Panc1 (cell line): ENCODE results near the gene ENPEP. TPM values are rescaled to one million over a fixed set of nuclear protein-coding genes. Genes with fewer than 3 reads are reported as not detected.

Source experiments
- ATAC-seq: fragments of 200-7000 bp; cut with Tn5 transposase; 2 replicates; pipeline ENCODE4 v1.9.1; 2020; ENCODE audit warnings: mild to moderate bottlenecking, moderate library complexity
- BruUV-seq: library from RNA; stranded (reverse); fragments of 400-500 nt; replicated peaks from 2 replicates; lab custom pipeline; 2021; lab: Mats Ljungman, UMichigan
- CTCF ChIA-PET: fragments of 300-600 bp; sonication (Branson Sonifier 250); formaldehyde crosslinking; loops from one replicate; lab custom pipeline; 2022; ENCODE audit warnings: antibody characterized with exemption; lab: Charles Lee
- POLR2A ChIA-PET: fragments of 300-600 bp; sonication (Branson Sonifier 250); formaldehyde crosslinking; loops from one replicate; lab custom pipeline; 2022; ENCODE audit warnings: antibody characterized with exemption; lab: Charles Lee
- DNase-seq: peaks from one replicate; pipeline ENCODE4 v3.0.0-alpha.2; 2010; ENCODE audit warnings: low read depth, low spot score
- H3K27ac ChIP-seq: 2 replicates; pipeline ENCODE4 v1.5.1; 2011; ENCODE audit warnings: mild to moderate bottlenecking, low read length, inconsistent platforms
- H3K27me3 ChIP-seq: fragments of 200-500 bp; sonication (Bioruptor generic); 2 replicates; pipeline ENCODE4 v1.6.0; 2014; ENCODE audit warnings: low read length, inconsistent platforms; ENCODE audit not compliant: control insufficient read depth, insufficient read depth
- H3K36me3 ChIP-seq: fragments of 200-500 bp; sonication (Bioruptor generic); 2 replicates; pipeline ENCODE4 v1.5.1; 2014; ENCODE audit warnings: inconsistent platforms, mild to moderate bottlenecking, low read length, moderate library complexity; ENCODE audit not compliant: control insufficient read depth, insufficient read depth
- H3K4me1 ChIP-seq: 2 replicates; pipeline ENCODE4 v1.5.1; 2011; ENCODE audit warnings: inconsistent platforms, mild to moderate bottlenecking, low read length, moderate library complexity; ENCODE audit not compliant: control insufficient read depth, insufficient read depth
- H3K4me3 ChIP-seq, 2 experiments: 2 replicates each; pipeline ENCODE4 v1.5.1; 2011 to 2012; ENCODE audit warnings: low read depth in 2 of 2, low read length in 2 of 2, mild to moderate bottlenecking in 2 of 2, inconsistent platforms in 1 of 2, moderate library complexity in 1 of 2
- H3K9me3 ChIP-seq: fragments of 200-500 bp; sonication (Bioruptor generic); 2 replicates; pipeline ENCODE4 v1.5.1; 2014; ENCODE audit warnings: low read depth, mild to moderate bottlenecking, inconsistent platforms, low read length, moderate library complexity; ENCODE audit not compliant: control insufficient read depth, insufficient read depth
- CTCF ChIP-seq: fragments of 450-650 bp; IDR thresholded peaks from 2 replicates; pipeline ENCODE4 v1.5.1; 2017; ENCODE audit warnings: mild to moderate bottlenecking
- POLR2AphosphoS5 ChIP-seq: IDR thresholded peaks from 2 replicates; pipeline ENCODE4 v1.6.1; 2012; ENCODE audit warnings: mild to moderate bottlenecking, low read depth, low read length, moderate library complexity
- REST ChIP-seq, 2 experiments: IDR thresholded peaks; 2 replicates each; pipeline ENCODE4 v1.6.1; 2011 to 2012; ENCODE audit warnings: low read depth in 2 of 2, control low read depth in 1 of 2, low read length in 1 of 2, mild to moderate bottlenecking in 1 of 2, moderate library complexity in 1 of 2; ENCODE audit not compliant: insufficient read depth in 1 of 2
- SIN3A ChIP-seq: IDR thresholded peaks from 2 replicates; pipeline ENCODE4 v1.6.1; 2012; ENCODE audit warnings: low read depth, mild to moderate bottlenecking, low read length, moderate library complexity, borderline replicate concordance; ENCODE audit not compliant: insufficient read depth
- TCF7L2 ChIP-seq: IDR thresholded peaks from 2 replicates; pipeline ENCODE4 v1.6.1; 2011; ENCODE audit warnings: mild to moderate bottlenecking, low read depth, low read length, inconsistent platforms
- in situ Hi-C: cut with HindIII; loops from 2 replicates; pipeline ENCODE4 v1.10.0; 2016; ENCODE audit warnings: low sequenced_read_pairs, low pct_unique_long_range_greater_than_20kb
- intact Hi-C: fragments of 100-400 bp; cut with micrococcal nuclease; formaldehyde crosslinking; loops from one replicate; pipeline ENCODE4 v1.10.0; 2022; ENCODE audit not compliant: unreplicated experiment
- total RNA-seq: library from RNA; stranded (reverse); gene quantifications from one replicate; pipeline ENCODE4 v1.2.1, GENCODE V29; 2021; ENCODE audit not compliant: unreplicated experiment

Gene ENPEP
- total RNA-seq, 1 experiment from 2014 or later: not detected

GRCh38 chr4:110587666-110588285 is 111.8 kb downstream of the ENPEP start:
- ChIA-PET CTCF (no interaction called here), POLR2A (no interaction called here)
- H3K36me3 ChIP-seq: no peaks in the 10 kb centered on the region
- in situ Hi-C loops: no loop called here
- DNase-seq (no peak), ATAC-seq (no peak)
- intact Hi-C loops: no loop called here
- BruUV-seq: no TSS peak
- no peaks in the 10 kb centered on the region for H3K9me3 ChIP-seq
- no peak for TF ChIP-seq REST (IDR thresholded peaks at IDR 0.05; ENCODE audit: insufficient read depth in 1 of 2, low read depth in 2 of 2, low read length in 1 of 2)
- TF ChIP-seq POLR2AphosphoS5: no peak
- no peak for TF ChIP-seq CTCF
- no peak for TF ChIP-seq SIN3A
- no peak for TF ChIP-seq TCF7L2
- no peak overlapping the region for H3K4me3 ChIP-seq
- no peaks in the 10 kb centered on the region for H3K4me1 ChIP-seq
- H3K27ac ChIP-seq: no peak overlapping the region
- H3K27me3 ChIP-seq: no peaks in the 10 kb centered on the region

GRCh38 chr4:110589297-110589696 is 113.3 kb downstream of the ENPEP start:
- BruUV-seq: no TSS peak
- Histone ChIP-seq H3K36me3 (no peaks in the 10 kb centered on the region), H3K4me1 (no peaks in the 10 kb centered on the region), H3K27me3 (no peaks in the 10 kb centered on the region), H3K27ac (no peak overlapping the region), H3K9me3 (no peaks in the 10 kb centered on the region), H3K4me3 (no peak overlapping the region)
- POLR2A ChIA-PET: no interaction called here
- no peak for ATAC-seq
- no peak for TF ChIP-seq SIN3A
- TF ChIP-seq CTCF: no peak; the same call in 1 of the 2 replicates
- no peak for TF ChIP-seq POLR2AphosphoS5
- TF ChIP-seq TCF7L2: no peak
- no peak for TF ChIP-seq REST (IDR thresholded peaks at IDR 0.05; ENCODE audit: insufficient read depth in 1 of 2, low read depth in 2 of 2, low read length in 1 of 2)
- CTCF ChIA-PET: no interaction called here
- intact Hi-C loops (no loop called here), in situ Hi-C loops (no loop called here)
- DNase-seq: no peak
